ENCODE results near the gene SBNO2. TPM values are rescaled to one million over a fixed set of nuclear protein-coding genes. Genes with fewer than 3 reads are reported as not detected.

SBNO2 gene
- total and polyA plus RNA-seq, 2 of the 4 experiments (the other 2 are of a cell fraction), result 13.4 to 40.5 TPM

GRCh38 chr19:1141944-1142343 lies 32.1 kb downstream of the SBNO2 start:
- Histone ChIP-seq H4K91ac (ENCODE audit: insufficient read depth, low read depth, low read length) (no peak overlapping the region), H4K5ac (ENCODE audit: low read depth, low read length) (no peak overlapping the region), H3K27ac (ENCODE audit: insufficient read depth, low read length) (no peak overlapping the region), H4K20me1 (ENCODE audit: insufficient read depth, low read length) (peaks cover 16% of the 10 kb centered on the region), H2AK9ac (replicated peaks; ENCODE audit: low read depth, low read length, poor library complexity) (peak overlapping the region; percentile 50), H3K9me1 (ENCODE audit: insufficient read depth, low read length) (no peaks in the 10 kb centered on the region), H3K4me3 (ENCODE audit: insufficient read depth, low read depth, low read length) (no peak overlapping the region), H3K14ac (replicated peaks; ENCODE audit: low read depth, low read length) (no peak overlapping the region), H3K4ac (ENCODE audit: low read depth, low read length) (no peak overlapping the region), H4K8ac (ENCODE audit: low read depth in 2 of 2, low read length in 2 of 2) (no peak overlapping the region), H3K4me1 (ENCODE audit: control insufficient read depth, insufficient read depth, low read length) (no peaks in the 10 kb centered on the region), H3K4me2 (ENCODE audit: low read depth, low read length) (no peak overlapping the region), H3K79me1 (ENCODE audit: low read depth in 1 of 2, low read length in 2 of 2) (peaks cover 15 to 45% of the 10 kb centered on the region in 2 experiments), H2BK120ac (ENCODE audit: low read depth, low read length) (no peak overlapping the region), H3K36me3 (ENCODE audit: control insufficient read depth, insufficient read depth, low read length) (peaks cover 55% of the 10 kb centered on the region), H3K27me3 (ENCODE audit: control insufficient read depth, insufficient read depth, low read length) (no peaks in the 10 kb centered on the region), H2BK15ac (ENCODE audit: low read depth, low read length) (no peak overlapping the region), H2BK20ac (ENCODE audit: low read depth, low read length) (no peak overlapping the region), H3K23ac (ENCODE audit: low read depth, low read length) (no peak overlapping the region), H3K56ac (ENCODE audit: extremely low read depth, insufficient read depth, low read length) (no peak overlapping the region), H3K9ac (ENCODE audit: low read depth, low read length) (no peak overlapping the region), H2AK5ac (ENCODE audit: low read depth, low read length) (no peak overlapping the region), H2AFZ (replicated peaks; ENCODE audit: low read length, poor library complexity) (no peak overlapping the region), H3K9me3 (ENCODE audit: control insufficient read depth, insufficient read depth, low read length) (no peaks in the 10 kb centered on the region), H2BK5ac (ENCODE audit: low read depth, low read length, poor library complexity, severe bottlenecking) (no peak overlapping the region), H3K18ac (ENCODE audit: low read depth, low read length) (no peak overlapping the region)
- ATAC-seq (ENCODE audit: low read depth) (no peak), DNase-seq (no peak)
- TF ChIP-seq CTCF (conservative IDR thresholded peaks at IDR 0.05; ENCODE audit: low read depth, low read length) (no peak), USF2 (IDR thresholded peaks at IDR 0.05; ENCODE audit: low read depth, low read length) (no peak), MAZ (IDR thresholded peaks at IDR 0.05; ENCODE audit: borderline replicate concordance, low read depth, low read length) (no peak), ELK1 (IDR thresholded peaks at IDR 0.05; ENCODE audit: borderline replicate concordance, low read depth, low read length) (no peak), RAD21 (IDR thresholded peaks at IDR 0.05; ENCODE audit: low read length) (no peak), POLR2A (IDR thresholded peaks at IDR 0.05; ENCODE audit: low read depth, low read length) (no peak), CEBPB (IDR thresholded peaks at IDR 0.05; ENCODE audit: low read depth, low read length) (no peak), RFX5 (IDR thresholded peaks at IDR 0.05; ENCODE audit: low read depth, low read length) (no peak), CHD1 (IDR thresholded peaks at IDR 0.05; ENCODE audit: low read depth, low read length) (no peak), MXI1 (IDR thresholded peaks at IDR 0.05; ENCODE audit: borderline replicate concordance, low read depth, low read length) (no peak), RCOR1 (IDR thresholded peaks at IDR 0.05; ENCODE audit: insufficient replicate concordance, low read length) (no peak)
- ChIA-PET POLR2A (ENCODE audit: unreplicated experiment) (no interaction called here), CTCF (no interaction called here)
- in situ Hi-C loops (cut with MboI; ENCODE audit: low sequenced_read_pairs), result no loop called here
- 85 to 100% methylated on average over 1 to 4 of the region's 5 CpGs for WGBS, 2 experiments (ENCODE audit: extremely low coverage in 2 of 2, insufficient read length in 1 of 2)
- BruUV-seq (replicated peaks), result no TSS peak
- intact Hi-C loops (cut with micrococcal nuclease), result no loop called here
- dilution Hi-C loops (cut with HindIII; ENCODE audit: low sequenced_read_pairs, unreplicated experiment), result no loop called here

Data from IMR-90 (cell line).